GM12878 (cell line): ENCODE data around the gene LRRC23. TPM values are rescaled to one million over a fixed set of nuclear protein-coding genes. Genes with fewer than 3 reads are reported as not detected.

Source experiments
- E4F1 ChIP-seq: fragments of 450-650 bp; IDR thresholded peaks from 2 replicates; pipeline ENCODE4 v1.6.1; 2018; ENCODE audit warnings: borderline replicate concordance, mild to moderate bottlenecking; ENCODE audit not compliant: partially characterized antibody
- NKRF ChIP-seq: fragments of 450-650 bp; conservative IDR thresholded peaks from 2 replicates; pipeline ENCODE4 v1.6.1; 2017; ENCODE audit warnings: mild to moderate bottlenecking, moderate library complexity
- NR2F1 ChIP-seq: fragments of 450-650 bp; conservative IDR thresholded peaks from 2 replicates; pipeline ENCODE4 v1.6.1; 2017; ENCODE audit warnings: mild to moderate bottlenecking
- PML ChIP-seq: IDR thresholded peaks from 2 replicates; pipeline ENCODE4 v1.6.1; 2012; ENCODE audit warnings: low read length, inconsistent platforms
- STAT3 ChIP-seq: IDR thresholded peaks from 2 replicates; pipeline ENCODE4 v1.6.1; 2011; ENCODE audit warnings: low read depth, low read length, improper control_type of control experiment
- microRNA counts: library from miRNA; unstranded; fragments of <30 nt; microRNA quantifications from one replicate; lab custom pipeline; 2016
- microRNA-seq: library from miRNA; unstranded; fragments of <30 nt; microRNA quantifications from one replicate; pipeline ENCODE4, GENCODE V29; 2018
- polyA plus RNA-seq, 11 experiments: library from polyadenylated mRNA; depleted of rRNA in 4 of 11; unstranded in 6 of 11; stranded (reverse) in 5 of 11; fragments of >200 nt; fragmentation: Nextera tagmentation in 4 of 11; fragmentation: Illumina TruSeq in 1 of 11; extraction: Ambion mirVana in 4 of 11; extraction: Trizol in 1 of 11; gene quantifications; 1 replicate in 1 of 11; 2 replicates in 10 of 11; pipeline versions ENCODE4 v1.2.1 to v1.2.3, GENCODE V29; 2011 to 2016; ENCODE audit warnings: inconsistent platforms in 2 of 11, missing spikeins in 2 of 11, low read depth in 1 of 11
- small RNA-seq: library from RNA; depleted of rRNA; stranded (forward); fragments of <200 nt; gene quantifications from one replicate; pipeline ENCODE3, GENCODE V24; 2014
- total RNA-seq, 4 experiments: library from RNA; depleted of rRNA in 3 of 4; stranded (reverse); fragments of >200 nt in 3 of 4; fragmentation: Illumina TruSeq in 1 of 4; extraction: Trizol in 1 of 4; gene quantifications; 2 replicates each; pipeline versions ENCODE4 v1.2.1 to v1.2.3, GENCODE V29; 2013 to 2021

LRRC23 gene
- total and polyA plus RNA-seq, 10 of the 15 experiments (the other 5 are each of a cell fraction or from before 2014, with no cell fraction given): 1.4 to 6.9 (median 3.4) TPM

GRCh38 chr12:6963016-6963731 is 58.6 kb downstream of the LRRC23 start (continued):
- TF ChIP-seq E4F1 (no peak), STAT3 (no peak), PML (no peak), NKRF (no peak), NR2F1 (no peak)

MicroRNA genes within 50 kb of the gene (microRNA counts, 767-probe panel; counts per million panel counts)
- microRNA hsa-miR-141-3p (lab: Ali Mortazavi, UCI) (1,705 counts per million, percentile 66 among the panel's probes with 10 or more counts), microRNA hsa-miR-200c-3p (lab: Ali Mortazavi, UCI) (2,249 counts per million, percentile 80 among the panel's probes with 10 or more counts)

Small RNA genes lying within 50 kb of the gene (microRNA-seq; reads per million reads assigned to microRNA genes)
- gene MIR141: 102 reads per million, percentile 74 among the genes with 10 or more reads in this experiment
- 663 reads per million, percentile 86 among the genes with 10 or more reads in this experiment for gene MIR200C

Small RNA genes lying within 50 kb of the gene (small RNA-seq; reads per million reads assigned to genes)
- 56.2 reads per million, percentile 99 among the genes with 10 or more reads in this experiment for gene MIR141
- gene MIR200C: 2.6 reads per million, percentile 71 among the genes with 10 or more reads in this experiment
- not detected for gene RNU7-1

Other genes starting within 250 kb of the LRRC23 start
Only the 7 nearest of the 28 such genes appear.
- gene TPI1, start 37.3 kb upstream of the LRRC23 start, total RNA-seq (2014; rRNA removed): 1,631 and 1,672 TPM in 2 replicates
- gene TPI1, start 37.3 kb upstream of the LRRC23 start, total RNA-seq (2014; rRNA removed; fragmentation: Illumina TruSeq; extraction: Trizol): 1,031 and 1,059 TPM in 2 replicates
- 916 and 925 TPM in 2 replicates for gene TPI1, start 37.3 kb upstream of the LRRC23 start, total RNA-seq (2021)
- 2,490 and 3,306 TPM in 2 replicates for gene TPI1, start 37.3 kb upstream of the LRRC23 start, polyA plus RNA-seq (2011; rRNA removed)
- gene TPI1, start 37.3 kb upstream of the LRRC23 start, polyA plus RNA-seq (2014; fragmentation: Illumina TruSeq; extraction: Trizol): 1,383 and 1,555 TPM in 2 replicates
- gene TPI1, start 37.3 kb upstream of the LRRC23 start, polyA plus RNA-seq (2014; fragmentation: Nextera tagmentation; extraction: Ambion mirVana): 1,000 to 10,000 TPM; 5,044 to 7,349 TPM
- gene TPI1, start 37.3 kb upstream of the LRRC23 start, polyA plus RNA-seq (2014; rRNA removed): 993 and 1,045 TPM in 2 replicates
- gene TPI1, start 37.3 kb upstream of the LRRC23 start, polyA plus RNA-seq (2016; fragmentation: Nextera tagmentation; extraction: Ambion mirVana): 1,000 to 10,000 TPM; 1,723 to 1,836 TPM
- 4.2 and 5.6 TPM in 2 replicates for gene SPSB2, start 31.5 kb upstream of the LRRC23 start, total RNA-seq (2014; rRNA removed)
- gene SPSB2, start 31.5 kb upstream of the LRRC23 start, total RNA-seq (2014; rRNA removed; fragmentation: Illumina TruSeq; extraction: Trizol): 1.8 and 2.0 TPM in 2 replicates
- gene SPSB2, start 31.5 kb upstream of the LRRC23 start, total RNA-seq (2021): 3.4 and 3.9 TPM in 2 replicates
- gene SPSB2, start 31.5 kb upstream of the LRRC23 start, polyA plus RNA-seq (2011; rRNA removed): 0.29 and 0.58 TPM in 2 replicates
- gene SPSB2, start 31.5 kb upstream of the LRRC23 start, polyA plus RNA-seq (2014; fragmentation: Illumina TruSeq; extraction: Trizol): 0.24 and 0.56 TPM in 2 replicates
- gene SPSB2, start 31.5 kb upstream of the LRRC23 start, polyA plus RNA-seq (2014; fragmentation: Nextera tagmentation; extraction: Ambion mirVana): under 1 TPM; 0.08 to 0.24 TPM
- 4.9 and 5.6 TPM in 2 replicates for gene SPSB2, start 31.5 kb upstream of the LRRC23 start, polyA plus RNA-seq (2014; rRNA removed)
- gene SPSB2, start 31.5 kb upstream of the LRRC23 start, polyA plus RNA-seq (2016; fragmentation: Nextera tagmentation; extraction: Ambion mirVana): 1 to 10 TPM; 4.7 to 5.3 TPM
- 24.8 and 28.0 TPM in 2 replicates for gene ENO2, start 9.8 kb downstream of the LRRC23 start, total RNA-seq (2014; rRNA removed)
- 25.3 and 25.8 TPM in 2 replicates for gene ENO2, start 9.8 kb downstream of the LRRC23 start, total RNA-seq (2014; rRNA removed; fragmentation: Illumina TruSeq; extraction: Trizol)
- 65.4 and 65.5 TPM in 2 replicates for gene ENO2, start 9.8 kb downstream of the LRRC23 start, total RNA-seq (2021)
- gene ENO2, start 9.8 kb downstream of the LRRC23 start, polyA plus RNA-seq (2011; rRNA removed): 159 and 196 TPM in 2 replicates
- 59.1 and 61.1 TPM in 2 replicates for gene ENO2, start 9.8 kb downstream of the LRRC23 start, polyA plus RNA-seq (2014; fragmentation: Illumina TruSeq; extraction: Trizol)
- 10 to 100 TPM; 37.3 to 42.1 TPM for gene ENO2, start 9.8 kb downstream of the LRRC23 start, polyA plus RNA-seq (2014; fragmentation: Nextera tagmentation; extraction: Ambion mirVana)
- gene ENO2, start 9.8 kb downstream of the LRRC23 start, polyA plus RNA-seq (2014; rRNA removed): 61.3 and 68.1 TPM in 2 replicates
- gene ENO2, start 9.8 kb downstream of the LRRC23 start, polyA plus RNA-seq (2016; fragmentation: Nextera tagmentation; extraction: Ambion mirVana): 10 to 100 TPM; 39.8 to 44.1 TPM
- gene ATN1, start 23.1 kb downstream of the LRRC23 start, total RNA-seq (2014; rRNA removed): 2.6 and 3.3 TPM in 2 replicates
- 2.0 and 2.6 TPM in 2 replicates for gene ATN1, start 23.1 kb downstream of the LRRC23 start, total RNA-seq (2014; rRNA removed; fragmentation: Illumina TruSeq; extraction: Trizol)
- gene ATN1, start 23.1 kb downstream of the LRRC23 start, total RNA-seq (2021): 38.0 and 44.5 TPM in 2 replicates
- gene ATN1, start 23.1 kb downstream of the LRRC23 start, polyA plus RNA-seq (2011; rRNA removed): 1.4 and 3.9 TPM in 2 replicates
- 5.8 and 15.4 TPM in 2 replicates for gene ATN1, start 23.1 kb downstream of the LRRC23 start, polyA plus RNA-seq (2014; fragmentation: Illumina TruSeq; extraction: Trizol)
- gene ATN1, start 23.1 kb downstream of the LRRC23 start, polyA plus RNA-seq (2014; fragmentation: Nextera tagmentation; extraction: Ambion mirVana): under 1 TPM; 0.08 to 0.15 TPM
- 19.7 and 28.8 TPM in 2 replicates for gene ATN1, start 23.1 kb downstream of the LRRC23 start, polyA plus RNA-seq (2014; rRNA removed)
- 1 to 10 TPM; 6.1 to 6.2 TPM for gene ATN1, start 23.1 kb downstream of the LRRC23 start, polyA plus RNA-seq (2016; fragmentation: Nextera tagmentation; extraction: Ambion mirVana)
- gene RNU7-1, start 39.0 kb downstream of the LRRC23 start, total RNA-seq (2014; rRNA removed): not detected in 2 replicates
- gene RNU7-1, start 39.0 kb downstream of the LRRC23 start, total RNA-seq (2014; rRNA removed; fragmentation: Illumina TruSeq; extraction: Trizol): not detected in 2 replicates
- gene RNU7-1, start 39.0 kb downstream of the LRRC23 start, total RNA-seq (2021): not detected in 2 replicates
- gene RNU7-1, start 39.0 kb downstream of the LRRC23 start, polyA plus RNA-seq (2011; rRNA removed): not detected in 2 replicates
- not detected in 2 replicates for gene RNU7-1, start 39.0 kb downstream of the LRRC23 start, polyA plus RNA-seq (2014; fragmentation: Illumina TruSeq; extraction: Trizol)
- gene RNU7-1, start 39.0 kb downstream of the LRRC23 start, polyA plus RNA-seq (2014; fragmentation: Nextera tagmentation; extraction: Ambion mirVana): not detected
- gene RNU7-1, start 39.0 kb downstream of the LRRC23 start, polyA plus RNA-seq (2014; rRNA removed): not detected in 2 replicates
- not detected for gene RNU7-1, start 39.0 kb downstream of the LRRC23 start, polyA plus RNA-seq (2016; fragmentation: Nextera tagmentation; extraction: Ambion mirVana)
- 223 and 231 TPM in 2 replicates for gene C12orf57, start 39.2 kb downstream of the LRRC23 start, total RNA-seq (2014; rRNA removed)
- gene C12orf57, start 39.2 kb downstream of the LRRC23 start, total RNA-seq (2014; rRNA removed; fragmentation: Illumina TruSeq; extraction: Trizol): 109 and 124 TPM in 2 replicates
- gene C12orf57, start 39.2 kb downstream of the LRRC23 start, total RNA-seq (2021): 192 and 194 TPM in 2 replicates
- 183 and 331 TPM in 2 replicates for gene C12orf57, start 39.2 kb downstream of the LRRC23 start, polyA plus RNA-seq (2011; rRNA removed)
- 8.0 and 64.5 TPM in 2 replicates for gene C12orf57, start 39.2 kb downstream of the LRRC23 start, polyA plus RNA-seq (2014; fragmentation: Illumina TruSeq; extraction: Trizol)
- 100 to 1,000 TPM; 138 to 170 TPM for gene C12orf57, start 39.2 kb downstream of the LRRC23 start, polyA plus RNA-seq (2014; fragmentation: Nextera tagmentation; extraction: Ambion mirVana)
- gene C12orf57, start 39.2 kb downstream of the LRRC23 start, polyA plus RNA-seq (2014; rRNA removed): 373 and 377 TPM in 2 replicates
- gene C12orf57, start 39.2 kb downstream of the LRRC23 start, polyA plus RNA-seq (2016; fragmentation: Nextera tagmentation; extraction: Ambion mirVana): 100 to 1,000 TPM; 274 to 291 TPM
- 346 and 376 TPM in 2 replicates for gene PTPN6, start 46.5 kb downstream of the LRRC23 start, total RNA-seq (2014; rRNA removed)
- 214 and 235 TPM in 2 replicates for gene PTPN6, start 46.5 kb downstream of the LRRC23 start, total RNA-seq (2014; rRNA removed; fragmentation: Illumina TruSeq; extraction: Trizol)
- gene PTPN6, start 46.5 kb downstream of the LRRC23 start, total RNA-seq (2021): 443 and 457 TPM in 2 replicates
- gene PTPN6, start 46.5 kb downstream of the LRRC23 start, polyA plus RNA-seq (2011; rRNA removed): 208 and 364 TPM in 2 replicates
- gene PTPN6, start 46.5 kb downstream of the LRRC23 start, polyA plus RNA-seq (2014; fragmentation: Illumina TruSeq; extraction: Trizol): 265 and 453 TPM in 2 replicates
- gene PTPN6, start 46.5 kb downstream of the LRRC23 start, polyA plus RNA-seq (2014; fragmentation: Nextera tagmentation; extraction: Ambion mirVana): 100 to 1,000 TPM; 229 to 413 TPM
- 397 and 409 TPM in 2 replicates for gene PTPN6, start 46.5 kb downstream of the LRRC23 start, polyA plus RNA-seq (2014; rRNA removed)
- 100 to 1,000 TPM; 325 to 364 TPM for gene PTPN6, start 46.5 kb downstream of the LRRC23 start, polyA plus RNA-seq (2016; fragmentation: Nextera tagmentation; extraction: Ambion mirVana)